ENCODE data around the gene TMEM131L.
A peak's percentile ranks its signal among the peaks of the same experiment; 100 is the strongest.
"Not testable (repeated sequence)": the region's sequence is repeated elsewhere in the genome, so short reads cannot be mapped to it uniquely, and the experiment has no call there.

The TMEM131L gene

DNA sequence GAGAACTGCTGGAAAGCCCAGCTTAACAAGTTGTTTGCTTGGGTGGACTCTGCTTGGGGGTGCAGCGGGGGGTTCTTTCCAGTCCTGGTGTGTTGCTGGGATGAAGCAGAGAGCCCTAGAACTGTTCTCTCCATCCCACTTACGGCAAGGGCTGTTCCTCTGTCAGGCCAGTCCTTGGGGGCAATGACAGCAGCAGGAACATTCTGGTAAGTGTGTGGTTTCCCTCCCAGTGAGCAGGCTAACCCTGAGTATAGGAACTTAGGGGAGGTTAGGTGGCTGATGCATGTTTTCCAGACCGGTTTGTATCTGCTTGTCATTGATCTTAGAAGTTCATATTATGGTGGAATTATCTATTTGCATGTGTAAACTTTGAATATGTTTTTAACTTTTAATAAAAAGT, 171.0 kb downstream of the TMEM131L start:
- DNase-seq = no peak

DNA sequence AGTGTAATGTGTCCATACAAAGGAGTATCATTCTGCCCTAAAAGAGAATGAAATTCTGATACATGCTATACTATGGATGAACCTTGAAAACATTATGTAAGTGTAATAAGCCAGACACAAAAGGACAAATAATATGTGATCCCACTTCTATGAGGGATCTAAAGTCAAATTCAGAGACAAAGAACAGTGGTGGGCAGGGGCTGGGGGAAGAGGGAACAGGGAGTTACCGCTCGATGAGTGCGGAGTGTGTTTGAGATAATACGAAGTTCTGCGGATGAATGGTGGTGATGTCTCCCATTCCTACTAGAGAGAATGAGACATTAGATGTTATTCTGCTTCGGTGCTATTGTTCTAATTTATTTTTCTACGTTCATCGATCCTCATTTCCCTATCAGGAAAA, 171.9 kb downstream of the TMEM131L start:
- DNase-seq = no peak

DNA sequence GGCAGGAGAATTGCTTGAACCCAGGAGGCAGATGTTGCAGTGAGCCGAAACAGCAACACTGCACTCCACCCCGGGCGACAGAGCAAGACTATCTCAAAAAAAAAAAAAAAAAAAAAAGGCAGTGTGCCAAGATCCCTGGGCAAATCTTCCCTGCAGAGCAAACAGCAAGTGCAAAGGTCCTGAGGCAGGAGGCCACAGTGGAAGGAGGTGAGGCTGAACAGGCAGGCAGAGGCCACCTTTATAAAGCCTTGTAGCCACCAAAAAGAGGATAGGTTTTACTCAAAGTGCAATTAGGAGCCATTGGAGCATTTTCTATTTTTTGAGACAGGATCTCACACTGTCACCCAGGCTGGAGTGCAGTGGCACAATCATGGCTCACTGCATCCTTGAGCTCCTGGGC, 172.8 kb downstream of the TMEM131L start:
- no peak for DNase-seq

DNA sequence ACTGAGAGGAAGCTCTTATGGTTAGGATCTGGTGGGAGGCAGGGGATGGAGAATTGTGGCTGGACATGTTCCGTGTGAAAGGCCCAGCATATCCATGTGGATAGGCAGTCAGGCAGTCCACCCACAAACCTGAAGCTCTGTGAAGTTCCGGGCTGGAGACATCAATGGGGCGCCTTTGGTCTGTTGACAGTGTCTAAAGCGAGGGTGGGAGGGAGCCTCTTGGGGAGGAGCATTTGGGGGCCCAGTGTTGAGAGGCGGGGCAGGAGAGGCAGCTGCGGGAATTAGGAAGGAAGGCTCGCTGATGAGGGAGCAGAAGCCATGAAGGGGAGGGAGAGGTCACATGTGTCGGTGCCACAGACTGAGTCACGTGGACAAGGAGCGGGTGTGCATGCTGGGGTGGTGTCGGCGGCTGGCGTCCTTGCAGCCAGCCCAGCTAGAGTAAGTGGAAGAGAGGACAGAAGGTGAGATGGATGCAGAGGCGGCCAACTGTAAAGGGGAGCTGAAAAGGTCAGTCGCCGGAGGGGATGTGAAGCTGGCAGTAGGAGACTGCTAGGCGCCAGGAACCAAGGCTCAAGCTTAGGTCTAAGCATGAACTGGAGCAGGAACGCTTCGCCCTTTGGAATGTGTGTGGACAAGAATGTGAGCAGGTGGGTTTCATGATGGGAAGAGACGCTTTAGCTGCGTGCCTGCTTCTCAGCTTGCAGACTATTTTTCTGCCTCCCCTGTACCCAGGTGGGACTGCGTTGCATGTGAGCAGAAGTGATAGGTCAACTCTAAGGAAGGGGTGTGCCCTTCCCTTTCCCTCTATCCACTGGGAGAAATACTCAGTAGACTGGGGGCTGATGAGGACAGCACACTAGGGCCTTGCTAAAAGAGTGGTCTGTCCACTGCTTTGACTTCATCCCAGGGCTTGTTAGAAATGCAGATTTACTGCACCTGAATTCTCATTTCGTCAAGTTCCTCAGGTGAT, 174.0 kb downstream of the TMEM131L start:
- DNase-seq = no peak

DNA sequence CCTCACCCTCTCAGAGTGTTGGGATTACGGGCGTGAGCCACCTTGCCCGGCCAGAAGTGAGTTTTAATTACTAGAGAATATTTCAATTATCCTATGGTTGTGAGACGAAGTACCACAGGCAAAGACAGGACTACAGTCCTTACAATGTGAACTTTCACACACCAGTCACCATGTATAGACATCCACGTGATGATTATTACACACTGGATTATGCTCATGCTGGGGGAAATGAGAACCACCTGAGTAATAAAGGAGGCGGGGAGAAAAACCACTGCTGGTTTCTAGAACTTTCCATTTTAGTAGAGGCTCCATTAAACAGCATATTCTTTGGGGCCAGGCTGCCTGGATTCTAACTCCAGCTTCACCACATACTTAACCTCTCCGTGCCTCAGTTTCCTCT, 175.4 kb downstream of the TMEM131L start:
- no peak for DNase-seq

DNA sequence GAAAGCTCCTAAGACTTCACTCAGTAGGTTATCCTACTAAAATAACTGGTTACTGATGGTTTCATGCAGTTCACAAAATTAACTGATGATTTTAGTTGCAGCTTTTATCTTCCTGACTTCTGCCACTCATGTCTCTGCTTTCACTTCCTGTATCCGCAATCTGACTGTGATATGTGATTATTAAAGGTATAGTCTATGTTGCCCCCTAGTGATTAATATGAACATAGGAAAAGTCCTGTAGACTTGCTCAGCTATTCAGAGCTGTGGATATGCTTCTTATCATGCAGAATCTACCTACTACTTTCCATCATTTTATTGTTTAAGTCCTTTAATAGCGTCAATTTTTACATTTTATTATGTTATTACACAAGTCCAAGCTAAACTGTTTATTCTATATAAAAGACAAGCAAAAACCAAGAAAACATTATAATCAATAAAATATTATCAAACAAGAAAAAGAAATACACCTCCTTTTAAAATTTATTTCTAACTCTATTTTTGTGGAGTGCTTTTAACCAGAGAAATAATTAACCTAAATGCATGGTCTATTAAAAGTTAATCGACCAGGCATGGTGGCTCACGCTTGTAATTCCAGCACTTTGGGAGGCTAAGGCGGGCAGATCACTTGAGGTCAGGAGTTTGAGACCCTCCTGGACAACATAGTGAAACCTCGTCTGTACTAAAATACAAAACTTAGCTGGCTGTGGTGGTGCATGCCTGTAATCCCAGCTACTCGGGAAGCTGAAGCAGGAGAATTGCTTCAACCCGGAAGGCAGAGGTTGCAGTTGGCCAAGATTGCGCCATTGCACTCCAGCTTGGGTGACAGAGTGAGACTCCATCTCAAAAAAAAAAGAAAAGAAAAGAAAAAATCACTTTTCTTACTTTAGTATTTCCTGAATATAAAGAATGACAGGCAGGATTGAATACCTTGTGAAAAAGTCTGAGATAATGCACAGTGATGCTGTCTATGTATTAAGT, 177.5 kb downstream of the TMEM131L start:
- DNase-seq = peak; percentile 60

DNA sequence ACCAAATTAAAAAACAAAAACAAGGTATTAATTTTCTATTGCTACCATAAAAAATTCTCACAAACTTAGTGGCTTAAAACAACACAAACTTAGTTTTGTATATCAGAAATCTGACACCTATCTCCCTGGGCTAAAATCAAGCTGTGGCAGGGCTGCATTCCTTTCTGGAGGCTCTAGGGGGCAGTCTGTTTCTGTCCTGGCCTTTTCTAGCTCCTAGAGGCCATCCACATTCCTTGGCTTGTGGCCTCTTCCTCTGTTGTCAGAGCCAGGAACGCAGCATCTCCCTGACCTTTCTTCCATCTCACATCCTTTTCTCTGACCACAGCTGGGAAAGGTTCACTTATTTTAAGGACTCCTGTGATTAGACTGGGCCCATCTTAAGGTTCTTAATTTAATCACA, 179.0 kb downstream of the TMEM131L start:
- peak; percentile 5 for DNase-seq

DNA sequence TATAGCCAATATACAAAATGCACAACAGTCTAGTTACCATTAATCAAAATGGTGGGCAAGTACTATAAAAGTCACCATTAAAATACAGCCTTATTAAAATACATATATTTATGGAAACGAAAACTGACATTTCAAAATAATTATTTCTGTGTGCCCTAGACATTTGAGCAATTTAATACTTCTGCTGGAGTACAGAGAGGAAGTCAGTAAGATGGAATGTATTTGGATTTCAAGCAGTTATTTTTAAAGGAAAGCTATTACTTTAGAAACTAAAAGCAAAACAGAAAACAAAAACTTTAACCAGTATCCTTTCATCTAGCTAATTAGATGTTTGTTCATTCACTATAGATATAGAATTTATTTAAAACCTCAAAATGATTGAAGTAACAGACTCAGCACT, 180.1 kb downstream of the TMEM131L start:
- no peak for DNase-seq

DNA sequence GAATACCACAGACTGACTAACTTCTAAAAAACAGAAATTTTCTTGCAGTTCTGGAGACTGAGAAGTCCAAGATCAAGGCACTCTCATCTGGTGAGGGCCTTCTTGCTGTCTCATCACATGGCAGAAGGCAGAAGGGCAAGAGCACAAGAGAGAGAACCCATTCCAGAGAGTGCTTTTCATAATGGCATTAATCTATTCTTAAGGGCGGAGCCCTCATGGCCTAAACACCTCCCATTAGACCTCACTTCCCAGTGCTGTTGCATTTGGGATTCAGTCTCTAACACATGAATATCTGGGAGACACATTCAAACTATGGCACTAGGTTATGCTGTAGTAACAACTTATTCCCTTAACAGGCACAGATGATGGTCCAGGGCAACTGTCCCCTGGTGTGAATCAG, 180.8 kb downstream of the TMEM131L start:
- no peak for DNase-seq

DNA sequence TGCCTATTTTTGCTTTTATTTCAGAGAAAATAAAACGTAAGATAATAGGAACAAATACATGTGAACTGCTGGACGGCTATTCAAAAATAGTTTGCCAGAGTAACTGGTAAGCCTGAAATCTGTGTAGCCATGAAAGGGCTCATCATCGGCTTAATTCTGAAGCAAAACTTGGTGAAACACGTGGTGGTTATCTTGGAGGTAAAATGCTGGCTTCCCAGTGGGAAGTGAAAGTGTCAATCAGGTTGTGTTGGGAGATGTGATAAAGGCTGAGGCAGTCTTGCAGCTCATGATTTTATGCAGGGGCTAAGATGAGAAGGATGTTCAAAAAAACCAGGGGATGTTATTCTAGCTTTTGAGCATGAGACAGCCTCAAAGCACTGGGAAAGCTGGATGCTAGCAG, 181.8 kb downstream of the TMEM131L start:
- no peak for DNase-seq

DNA sequence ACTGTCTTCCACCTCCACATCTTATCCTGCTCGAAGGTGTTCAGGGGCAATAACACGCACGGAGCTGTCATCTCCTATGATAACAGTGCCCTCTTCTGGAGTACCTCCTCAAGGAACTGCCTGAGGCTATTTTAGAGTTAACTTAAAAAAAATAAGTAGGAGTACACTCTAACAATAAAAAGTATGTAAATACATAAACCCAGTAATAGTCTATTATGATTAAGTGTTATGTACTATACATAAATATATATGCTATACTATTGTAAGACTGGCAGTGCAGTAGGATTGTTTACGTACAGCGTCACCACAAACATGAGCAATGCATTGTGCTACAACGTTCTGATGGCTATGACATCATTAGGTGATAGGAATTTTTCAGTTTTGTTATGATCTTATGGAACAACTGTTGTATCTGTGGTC, 183.4 kb downstream of the TMEM131L start:
- peak; percentile 22 for DNase-seq

DNA sequence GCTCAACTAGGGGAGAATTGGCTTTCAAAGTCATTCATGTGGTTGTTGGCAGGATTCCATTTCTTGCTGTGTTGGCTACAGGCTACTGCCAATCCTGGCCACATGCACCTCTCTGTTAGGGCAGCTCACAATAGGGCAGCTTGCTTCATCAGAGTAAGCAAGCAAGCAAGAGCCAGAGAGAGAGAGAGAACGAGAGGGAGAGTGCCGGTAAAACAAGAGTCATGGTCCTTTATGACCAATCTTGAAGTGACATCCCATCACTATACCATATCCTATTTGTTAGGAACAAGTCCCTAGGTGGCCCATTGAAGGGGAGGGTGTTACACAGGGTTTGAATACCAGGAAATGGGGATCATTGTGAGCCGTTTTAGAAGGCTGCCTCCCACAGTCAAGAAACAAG, 185.0 kb downstream of the TMEM131L start:
- no peak for DNase-seq

DNA sequence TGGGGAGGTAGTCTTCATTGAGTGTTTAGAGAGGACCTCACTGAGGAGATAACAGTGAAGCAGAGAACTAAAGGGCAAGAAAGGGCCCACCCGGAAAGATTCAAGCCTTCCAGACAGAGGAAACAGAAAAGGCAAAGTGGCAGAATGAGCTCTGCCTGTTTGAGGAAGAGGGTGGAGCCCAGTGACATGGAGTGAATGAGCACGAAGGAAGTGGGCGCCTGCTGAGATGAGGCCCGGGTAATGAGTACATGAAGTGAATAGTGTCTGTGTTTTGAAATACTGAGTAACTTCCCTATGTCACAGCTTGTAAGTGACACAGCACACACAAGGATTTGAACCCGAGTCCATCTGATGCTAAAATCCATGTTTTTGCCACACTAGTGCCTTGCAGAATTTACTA, 185.4 kb downstream of the TMEM131L start:
- no peak for DNase-seq

DNA sequence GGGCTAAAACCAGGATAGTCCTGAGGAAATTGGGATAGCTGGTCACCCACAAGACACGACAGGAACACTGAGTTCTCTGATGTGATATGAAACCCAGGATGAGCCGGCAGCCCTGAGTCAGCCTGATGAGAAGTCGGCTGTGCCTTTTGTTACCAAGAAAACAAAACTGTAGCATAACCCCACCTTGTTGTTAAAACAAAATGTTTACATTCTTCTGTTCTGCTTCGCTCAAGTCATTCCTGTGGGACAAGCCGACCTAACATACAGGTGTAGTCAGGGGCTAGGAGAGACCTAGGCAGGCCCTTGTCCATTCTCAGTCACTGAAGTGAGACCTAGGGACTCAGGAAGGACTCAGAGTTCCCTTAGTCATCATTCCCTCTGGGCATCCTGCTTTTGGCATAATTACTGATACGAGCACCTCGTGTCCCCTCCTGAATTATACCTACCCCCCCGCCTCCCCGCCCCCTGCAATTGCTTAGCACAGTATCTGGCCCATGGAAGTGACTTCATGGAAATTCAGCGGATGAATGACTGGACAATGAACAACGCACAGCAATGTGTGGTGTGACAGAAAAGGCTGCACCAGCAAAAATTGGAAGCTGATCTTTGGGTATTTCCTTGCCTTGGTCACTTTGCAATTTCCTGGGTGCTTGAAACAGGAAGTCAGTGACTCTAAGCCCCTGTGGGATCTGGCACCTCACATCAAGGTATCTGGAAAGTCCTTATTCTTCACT, 186.1 kb downstream of the TMEM131L start:
- no peak for DNase-seq

DNA sequence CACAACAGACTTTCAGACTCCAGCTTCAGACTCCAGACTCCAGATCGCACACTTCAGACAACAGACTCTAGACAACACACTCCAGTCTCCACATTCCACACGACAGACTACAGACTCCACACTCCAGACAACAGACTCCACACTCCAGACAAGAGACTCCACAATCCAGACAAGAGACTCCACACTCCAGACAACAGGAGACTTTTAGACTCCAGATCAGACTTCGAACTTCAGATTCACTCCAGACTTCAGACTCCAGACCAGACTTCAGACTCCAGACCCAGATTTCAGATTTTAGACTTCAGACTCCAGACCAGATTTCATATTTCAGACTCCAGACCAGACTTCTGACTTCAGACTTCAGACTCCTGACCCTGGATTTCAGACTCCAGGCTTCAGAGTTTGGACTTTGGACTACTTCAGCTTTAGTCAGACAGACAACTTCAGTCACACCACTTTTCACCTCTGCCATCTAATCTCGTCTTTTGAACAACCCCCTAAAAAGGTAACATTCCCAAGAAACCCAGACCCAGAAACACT, 188.9 kb downstream of the TMEM131L start:
- no peak for DNase-seq

DNA sequence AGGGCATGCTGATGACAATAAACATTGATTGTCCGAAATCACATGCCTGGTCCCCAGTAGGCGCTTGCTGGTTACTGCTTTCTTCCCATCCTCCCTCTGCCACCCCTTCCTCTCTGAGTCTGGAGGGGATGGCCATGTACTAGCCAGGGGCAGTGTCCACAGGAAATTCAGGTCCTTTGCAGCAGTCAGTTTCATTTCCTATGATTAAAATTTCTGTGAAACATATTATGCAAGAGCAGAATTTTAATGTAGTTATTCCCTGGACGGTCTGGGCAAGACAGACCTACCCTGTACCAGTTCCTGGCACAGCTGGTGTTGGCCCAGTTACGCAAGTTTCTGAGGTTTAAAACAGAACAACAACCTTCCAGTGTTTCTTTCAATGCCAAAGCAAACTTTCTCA, 189.8 kb downstream of the TMEM131L start:
- no peak for DNase-seq

DNA sequence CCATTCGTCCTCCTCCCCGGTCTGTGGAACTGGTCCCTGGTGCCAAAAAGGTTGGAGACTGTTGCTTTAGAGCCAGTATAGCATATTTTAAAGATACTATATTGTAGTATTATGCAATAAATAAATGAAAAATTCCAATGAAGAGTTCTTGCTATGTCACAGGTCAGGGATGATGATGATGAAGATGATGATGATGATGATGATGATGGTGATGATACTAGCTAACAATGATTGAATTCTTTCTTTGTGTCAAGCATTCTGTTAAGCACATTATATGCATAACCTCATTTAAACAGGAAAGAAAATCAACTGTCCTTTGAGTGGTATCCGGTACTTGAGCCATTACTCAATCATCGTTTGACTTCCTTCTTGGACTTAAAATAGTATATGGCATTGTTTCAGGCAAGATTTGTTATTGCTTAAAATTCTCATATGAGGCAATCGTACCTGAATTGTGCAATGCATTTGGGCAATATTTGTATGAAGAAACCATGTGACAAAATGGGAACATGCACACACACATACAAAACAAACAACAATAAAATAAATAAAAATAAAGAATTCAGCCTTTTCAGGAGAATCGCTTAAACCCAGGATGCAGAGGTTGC, 195.2 kb downstream of the TMEM131L start:
- no peak for DNase-seq

DNA sequence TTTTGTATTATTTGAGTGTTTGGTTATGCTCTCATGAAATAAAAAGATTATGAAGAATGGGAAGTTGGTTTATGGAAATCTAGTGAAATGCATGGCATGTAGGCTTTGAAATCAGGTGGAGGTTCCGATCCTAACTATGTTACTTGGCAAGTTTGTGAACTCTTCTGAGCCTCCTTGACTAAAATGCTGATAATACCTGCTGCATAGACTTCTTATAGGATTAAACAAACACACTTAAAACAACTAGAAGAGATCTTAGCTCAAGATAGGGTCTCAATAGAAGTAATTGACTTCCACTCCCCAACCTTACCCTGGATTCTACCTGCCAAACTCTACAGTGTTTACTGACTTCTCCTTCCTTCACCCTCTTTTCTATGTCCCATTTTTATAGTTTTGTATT, 195.7 kb downstream of the TMEM131L start:
- DNase-seq = no peak

DNA sequence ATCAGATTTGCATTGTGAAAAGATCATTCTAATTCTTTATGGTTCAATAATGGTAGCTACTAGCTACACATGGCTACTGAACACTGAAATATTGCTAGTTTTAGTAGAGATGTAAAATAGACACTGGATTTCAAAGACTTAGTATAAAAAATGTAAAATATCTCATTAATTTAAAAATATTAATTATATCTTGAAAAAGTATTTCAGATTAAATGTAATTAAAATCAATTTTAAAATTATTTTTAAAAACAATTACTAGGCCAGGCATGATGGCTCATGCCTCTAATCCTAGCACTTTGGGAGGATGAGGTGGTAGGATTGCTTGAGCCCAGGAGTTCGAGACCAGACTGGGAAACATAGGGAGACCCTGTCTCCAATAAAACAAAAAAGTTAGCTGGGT, 197.5 kb downstream of the TMEM131L start:
- DNase-seq = no peak

DNA sequence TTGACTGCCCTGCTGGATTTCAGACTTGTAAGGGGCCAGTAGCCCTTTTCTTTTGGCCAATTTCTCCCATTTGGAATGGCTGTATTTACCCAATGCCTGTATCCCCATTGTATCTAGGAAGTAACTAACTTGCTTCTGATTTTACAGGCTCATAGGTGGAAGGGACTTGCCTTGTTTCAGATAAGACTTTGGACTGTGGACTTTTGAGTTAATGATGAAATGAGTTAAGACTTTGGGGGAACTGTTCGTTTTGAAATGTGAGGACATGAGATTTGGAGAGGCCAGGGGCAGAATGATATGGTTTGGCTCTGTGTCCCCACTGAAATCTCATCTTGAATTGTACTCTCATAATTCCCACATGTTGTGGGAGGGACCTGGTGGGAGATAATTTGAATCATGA, 200.3 kb downstream of the TMEM131L start:
- DNase-seq = not testable (repeated sequence)

DNA sequence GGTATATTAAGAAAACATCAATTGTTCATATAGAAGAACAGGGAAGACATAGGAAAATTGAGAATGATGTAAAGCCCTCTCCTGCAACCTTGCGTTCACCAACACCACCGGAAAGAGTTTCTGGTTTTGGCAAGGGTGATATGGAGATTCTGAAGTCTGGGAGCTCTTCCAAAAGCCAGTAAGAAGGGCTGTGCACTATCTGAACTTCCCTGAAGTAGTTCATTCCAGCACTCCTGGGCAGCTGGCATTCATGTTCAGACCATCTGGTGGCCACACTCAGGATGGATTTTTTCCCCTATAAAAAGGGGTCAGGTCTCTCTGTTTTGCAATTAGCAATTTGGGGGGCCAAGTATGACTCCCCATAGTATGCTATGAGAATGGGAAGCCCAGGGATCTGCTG, 202.5 kb downstream of the TMEM131L start:
- DNase-seq = no peak

DNA sequence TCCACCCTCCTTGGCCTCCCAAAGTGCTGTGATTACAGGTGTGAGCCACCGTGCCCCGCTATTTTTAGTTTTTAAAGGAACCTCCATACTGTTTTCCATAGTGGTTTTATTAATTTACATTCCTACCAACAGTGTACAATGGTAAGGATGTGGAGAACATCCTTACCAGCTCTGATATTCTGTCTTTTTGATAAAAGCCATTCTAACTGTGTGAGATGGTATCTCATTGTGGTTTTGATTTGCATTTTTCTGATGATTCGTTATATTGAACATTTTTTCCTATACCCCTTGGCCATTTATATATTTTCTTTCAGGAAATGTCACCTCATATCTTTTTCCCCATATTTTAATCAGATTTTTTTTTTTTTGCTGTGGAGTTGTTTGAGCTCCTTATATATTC, 203.7 kb downstream of the TMEM131L start:
- no peak for DNase-seq

Measured in EL (cell line).